Astrocyte (in vitro differentiated cells and primary cell): ENCODE measurements around the gene CTNNA2. TPM values are rescaled to one million over a fixed set of nuclear protein-coding genes. Genes with fewer than 3 reads are reported as not detected.

Experiments used
- DNase-seq: peaks from one replicate; pipeline ENCODE4 v3.0.0-alpha.2; 2010; ENCODE audit warnings: low read depth
- FAIRE-seq: peaks from 2 replicates; lab custom pipeline; 2011; peaks lifted over from hg19 to GRCh38; lab: Jason Lieb, UNC
- H2AFZ ChIP-seq: 2 replicates; pipeline ENCODE4 v1.6.0; 2012; ENCODE audit warnings: low read depth, low read length, inconsistent platforms
- H3K27ac ChIP-seq: 2 replicates; pipeline ENCODE4 v1.5.1; 2011; ENCODE audit warnings: low read depth, low read length, inconsistent platforms
- H3K27me3 ChIP-seq: 2 replicates; pipeline ENCODE4 v1.6.0; 2011; ENCODE audit warnings: low read length, inconsistent platforms; ENCODE audit not compliant: insufficient read depth
- H3K36me3 ChIP-seq: 2 replicates; pipeline ENCODE4 v1.5.1; 2011; ENCODE audit warnings: low read length, inconsistent platforms; ENCODE audit not compliant: insufficient read depth
- H3K4me1 ChIP-seq: 2 replicates; pipeline ENCODE4 v1.5.1; 2011; ENCODE audit warnings: low read length, inconsistent platforms; ENCODE audit not compliant: insufficient read depth
- H3K4me2 ChIP-seq: 2 replicates; pipeline ENCODE4 v1.6.0; 2012; ENCODE audit warnings: low read length, inconsistent platforms
- H3K4me3 ChIP-seq: 2 replicates; pipeline ENCODE4 v1.5.1; 2011; ENCODE audit warnings: low read depth, mild to moderate bottlenecking, low read length, inconsistent platforms; ENCODE audit not compliant: insufficient read depth
- H3K79me2 ChIP-seq: 2 replicates; pipeline ENCODE4 v1.6.0; 2012; ENCODE audit warnings: mild to moderate bottlenecking, low read length, inconsistent platforms; ENCODE audit not compliant: insufficient read depth
- H3K9ac ChIP-seq: 2 replicates; pipeline ENCODE4 v1.6.0; 2012; ENCODE audit warnings: mild to moderate bottlenecking, low read length, inconsistent platforms
- H3K9me3 ChIP-seq: 2 replicates; pipeline ENCODE4 v1.5.1; 2012; ENCODE audit warnings: low read depth, mild to moderate bottlenecking, low read length, inconsistent platforms; ENCODE audit not compliant: insufficient read depth
- H4K20me1 ChIP-seq: 2 replicates; pipeline ENCODE4 v1.6.0; 2012; ENCODE audit warnings: low read length, inconsistent platforms; ENCODE audit not compliant: insufficient read depth
- H3K27ac Mint-ChIP-seq: one replicate; pipeline ENCODE4 v1.8.0; 2021; ENCODE audit warnings: mild to moderate bottlenecking, mixed read lengths; ENCODE audit not compliant: unreplicated experiment
- H3K27me3 Mint-ChIP-seq: one replicate; pipeline ENCODE4 v1.8.0; 2021; ENCODE audit warnings: low read depth, mixed read lengths; ENCODE audit not compliant: unreplicated experiment
- H3K36me3 Mint-ChIP-seq: one replicate; pipeline ENCODE4 v1.8.0; 2021; ENCODE audit warnings: low read depth, mixed read lengths; ENCODE audit not compliant: unreplicated experiment
- H3K4me1 Mint-ChIP-seq: one replicate; pipeline ENCODE4 v1.8.0; 2021; ENCODE audit warnings: low read depth, mixed read lengths; ENCODE audit not compliant: unreplicated experiment
- H3K4me3 Mint-ChIP-seq: one replicate; pipeline ENCODE4 v1.8.0; 2021; ENCODE audit warnings: mild to moderate bottlenecking, moderate library complexity, mixed read lengths; ENCODE audit not compliant: unreplicated experiment
- H3K9me3 Mint-ChIP-seq: one replicate; pipeline ENCODE4 v1.8.0; 2021; ENCODE audit warnings: mild to moderate bottlenecking, mixed read lengths; ENCODE audit not compliant: unreplicated experiment
- CTCF ChIP-seq: IDR thresholded peaks from 2 replicates; pipeline ENCODE4 v1.5.1; 2011; ENCODE audit warnings: low read depth, mild to moderate bottlenecking, inconsistent platforms, low read length, moderate library complexity; ENCODE audit not compliant: insufficient read depth
- EZH2 ChIP-seq: IDR thresholded peaks from 2 replicates; pipeline ENCODE4 v1.6.1; 2012; ENCODE audit warnings: mild to moderate bottlenecking, low read length, inconsistent platforms; ENCODE audit not compliant: insufficient read depth
- total RNA-seq: library from RNA; stranded (reverse); gene quantifications from 2 replicates; pipeline ENCODE4 v1.2.1, GENCODE V29; 2021

CTNNA2 gene
- total RNA-seq, 1 donor from 2014 or later: 3.9 TPM

DNA sequence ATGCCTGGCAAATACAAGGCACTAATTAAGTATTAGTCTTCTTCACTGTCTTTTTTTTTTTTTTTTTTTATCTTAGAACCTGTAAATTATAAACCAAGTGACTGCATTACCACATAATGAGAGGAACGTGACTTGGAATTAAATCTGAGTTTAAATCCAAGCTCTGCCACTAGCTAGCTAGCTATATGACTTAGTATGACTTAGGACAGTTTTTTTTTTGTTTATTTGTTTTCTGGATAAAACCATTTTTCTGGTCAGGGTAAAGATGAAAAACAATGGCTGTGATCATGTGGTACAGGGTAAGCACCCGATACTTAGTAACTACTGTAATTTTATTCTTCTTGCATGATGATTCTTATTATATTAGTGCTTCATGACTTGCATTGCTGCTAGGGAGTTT lies 983.5 kb downstream of the CTNNA2 start:
- Mint-ChIP-seq H3K4me3 (no peak overlapping the region), H3K4me1 (peaks cover 21% of the 10 kb centered on the region), H3K27me3 (no peaks in the 10 kb centered on the region), H3K36me3 (no peaks in the 10 kb centered on the region), H3K9me3 (no peaks in the 10 kb centered on the region), H3K27ac (peak overlapping the region; percentile 48)
- H3K4me3 ChIP-seq: no peak overlapping the region
- peak overlapping the region; percentile 70 for H2AFZ ChIP-seq
- peak overlapping the region; percentile 60 for H3K4me2 ChIP-seq
- H3K36me3 ChIP-seq: no peaks in the 10 kb centered on the region
- H3K27ac ChIP-seq: peak overlapping the region; percentile 61
- no peaks in the 10 kb centered on the region for H3K9me3 ChIP-seq
- no peaks in the 10 kb centered on the region for H3K79me2 ChIP-seq
- no peaks in the 10 kb centered on the region for H4K20me1 ChIP-seq
- TF ChIP-seq EZH2: no peak
- no peak for TF ChIP-seq CTCF
- peaks cover 15% of the 10 kb centered on the region for H3K4me1 ChIP-seq
- no peaks in the 10 kb centered on the region for H3K27me3 ChIP-seq
- no peak for FAIRE-seq
- H3K9ac ChIP-seq: no peak overlapping the region
- DNase-seq: no peak

DNA sequence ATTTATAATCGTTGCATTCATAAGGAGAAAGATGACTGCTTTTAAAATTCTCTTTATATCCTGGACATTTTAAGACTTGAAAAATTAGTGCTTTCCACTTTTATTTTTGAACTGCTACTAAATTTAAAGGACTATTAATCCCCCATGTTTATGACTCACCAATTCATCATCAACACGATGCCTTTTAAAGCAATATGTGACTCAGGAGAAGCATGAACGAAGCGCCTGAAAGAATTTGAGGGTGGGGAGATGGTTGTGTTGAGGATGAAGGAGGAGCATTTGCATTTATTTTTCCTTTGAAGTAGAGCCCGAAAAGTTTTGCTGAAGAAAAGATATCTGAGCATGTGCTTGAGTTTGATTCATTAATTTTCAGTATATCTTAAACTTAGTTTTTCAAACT lies 983.9 kb downstream of the CTNNA2 start:
- Histone ChIP-seq H3K4me3 (no peak overlapping the region), H4K20me1 (no peaks in the 10 kb centered on the region), H3K79me2 (no peaks in the 10 kb centered on the region), H3K36me3 (no peaks in the 10 kb centered on the region), H3K9ac (no peak overlapping the region), H3K27me3 (no peaks in the 10 kb centered on the region), H3K9me3 (no peaks in the 10 kb centered on the region), H2AFZ (peak overlapping the region; percentile 57), H3K4me1 (peaks cover 15% of the 10 kb centered on the region), H3K27ac (peak overlapping the region; percentile 61), H3K4me2 (peak overlapping the region; percentile 60)
- no peaks in the 10 kb centered on the region for H3K27me3 Mint-ChIP-seq
- TF ChIP-seq EZH2 (no peak), CTCF (no peak)
- peaks cover 21% of the 10 kb centered on the region for H3K4me1 Mint-ChIP-seq
- H3K9me3 Mint-ChIP-seq: no peaks in the 10 kb centered on the region
- H3K36me3 Mint-ChIP-seq: no peaks in the 10 kb centered on the region
- H3K4me3 Mint-ChIP-seq: no peak overlapping the region
- peak overlapping the region; percentile 48 for H3K27ac Mint-ChIP-seq
- peak; percentile 83 for DNase-seq
- FAIRE-seq: peak; percentile 59

DNA sequence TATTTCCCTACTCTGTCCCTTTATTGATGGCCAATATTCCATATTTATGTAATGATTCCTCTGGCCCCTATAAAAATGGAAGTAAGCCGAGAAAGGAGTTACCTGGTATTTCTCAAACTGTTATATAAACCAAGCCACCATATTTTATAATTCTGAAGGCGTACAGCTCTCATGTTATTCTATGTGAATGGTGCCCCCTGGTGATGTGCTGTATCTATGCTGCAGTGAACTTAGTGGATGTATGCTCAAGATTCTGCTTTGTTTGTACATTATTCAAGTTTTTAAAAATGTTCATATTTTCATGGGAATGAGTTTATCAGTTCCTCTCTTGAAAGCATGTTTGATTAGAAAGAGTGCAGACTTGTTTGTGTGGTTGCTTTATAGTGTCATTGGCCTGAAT lies 986.2 kb downstream of the CTNNA2 start:
- Histone ChIP-seq H3K9me3 (no peaks in the 10 kb centered on the region), H4K20me1 (no peaks in the 10 kb centered on the region), H3K27me3 (no peaks in the 10 kb centered on the region), H3K27ac (no peak overlapping the region), H3K79me2 (no peaks in the 10 kb centered on the region), H3K4me3 (no peak overlapping the region), H2AFZ (no peak overlapping the region), H3K9ac (no peak overlapping the region), H3K4me2 (no peak overlapping the region), H3K4me1 (peaks cover 15% of the 10 kb centered on the region), H3K36me3 (no peaks in the 10 kb centered on the region)
- FAIRE-seq (no peak), DNase-seq (peak; percentile 31)
- Mint-ChIP-seq H3K27ac (no peak overlapping the region), H3K4me3 (no peak overlapping the region), H3K4me1 (peaks cover 21% of the 10 kb centered on the region), H3K9me3 (no peaks in the 10 kb centered on the region), H3K27me3 (no peaks in the 10 kb centered on the region), H3K36me3 (no peaks in the 10 kb centered on the region)
- no peak for TF ChIP-seq EZH2
- peak; percentile 80 for TF ChIP-seq CTCF
